Measurements from ENCODE around the gene TPSG1. TPM values are rescaled to one million over a fixed set of nuclear protein-coding genes. Genes with fewer than 3 reads are reported as not detected.
A peak's percentile ranks its signal among the peaks of the same experiment; 100 is the strongest.
"Not testable (repeated sequence)": the region's sequence is repeated elsewhere in the genome, so short reads cannot be mapped to it uniquely, and the experiment has no call there.

TPSG1 gene
- polyA plus RNA-seq, 3 donors: 0.10 to 0.45 (median 0.15) TPM

DNA sequence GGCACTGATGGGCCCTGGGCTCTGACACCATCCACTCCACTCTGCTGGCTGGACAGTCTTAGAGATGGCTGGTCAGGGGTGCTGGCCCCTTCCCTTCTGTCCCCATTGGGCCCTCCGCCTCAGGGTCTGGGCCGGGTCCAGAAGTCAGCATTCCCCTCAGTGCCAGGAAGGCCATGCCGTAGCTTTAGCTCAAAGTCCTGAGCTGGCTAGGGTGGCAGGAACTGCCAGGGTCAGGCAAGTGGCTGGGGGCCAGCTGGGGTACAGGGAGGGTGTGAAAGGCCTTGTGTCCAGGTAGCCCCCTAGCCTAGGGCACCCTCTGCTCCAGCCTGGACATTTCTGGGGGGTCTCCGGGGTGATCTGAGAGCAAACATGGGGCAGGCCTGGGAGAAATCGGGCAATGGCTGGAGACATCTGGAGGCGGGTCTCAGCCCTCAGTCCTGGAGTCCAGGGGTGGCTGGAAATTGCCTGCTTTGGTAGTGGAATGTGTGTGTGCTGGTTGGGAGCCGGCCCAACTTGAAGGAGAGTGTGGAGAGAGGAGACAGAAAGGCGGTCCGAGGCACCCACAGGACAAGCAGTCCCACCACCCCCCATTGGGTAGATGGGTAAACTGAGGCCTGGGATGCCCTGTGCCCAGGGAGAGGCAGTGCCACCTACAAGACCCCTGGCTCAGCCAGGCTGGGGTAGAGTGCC is 32.5 kb downstream of the TPSG1 start:
- 74 to 80% (median 77%) methylated on average over 9 of the region's 9 CpGs for WGBS, 3 donors
- H3K27ac ChIP-seq (ENCODE audit: low read depth, low read length): no peak overlapping the region

DNA sequence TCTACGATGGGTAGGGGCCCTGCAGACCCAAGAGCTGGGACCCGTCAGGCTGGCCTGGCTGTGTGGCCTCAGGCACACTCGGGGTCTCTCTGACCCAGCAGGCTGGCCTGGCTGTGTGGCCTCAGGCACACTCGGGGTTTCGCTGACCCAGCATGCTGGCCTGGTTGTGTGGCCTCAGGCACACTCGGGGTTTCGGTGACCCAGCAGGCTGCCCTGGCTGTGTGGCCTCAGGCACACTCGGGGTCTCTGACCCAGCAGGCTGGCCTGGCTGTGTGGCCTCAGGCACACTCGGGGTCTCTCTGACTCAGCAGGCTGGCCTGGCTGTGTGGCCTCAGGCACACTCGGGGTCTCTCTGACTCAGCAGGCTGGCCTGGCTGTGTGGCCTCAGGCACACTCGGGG is 34.3 kb downstream of the TPSG1 start:
- WGBS, 3 donors: 87 to 91% (median 87%) methylated on average over 11 of the region's 11 CpGs
- not testable (repeated sequence) for H3K27ac ChIP-seq (ENCODE audit: low read depth, low read length)

DNA sequence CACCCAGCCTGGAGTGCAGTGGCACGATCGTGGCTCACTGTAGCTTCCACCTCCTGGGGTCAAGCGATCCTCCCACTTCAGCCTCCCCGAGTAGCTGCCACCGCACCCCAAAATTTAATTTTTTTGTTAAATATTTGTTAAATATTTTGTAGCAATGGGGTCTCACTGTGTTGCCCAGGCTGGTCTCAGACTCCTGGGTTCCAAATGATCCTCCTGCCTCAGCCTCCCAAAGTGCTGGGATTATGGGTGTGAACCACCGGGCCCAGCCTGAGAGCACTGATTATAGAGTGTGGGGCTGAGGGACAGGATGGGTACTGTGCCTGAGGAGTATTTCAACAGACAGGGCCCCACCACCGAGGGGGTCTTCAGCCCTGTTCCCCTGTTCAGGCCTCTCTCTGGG is 35.6 kb downstream of the TPSG1 start:
- H3K27ac ChIP-seq (ENCODE audit: low read depth, low read length): no peak overlapping the region
- WGBS, 3 donors: 62 to 71% (median 70%) methylated on average over 7 of the region's 7 CpGs

DNA sequence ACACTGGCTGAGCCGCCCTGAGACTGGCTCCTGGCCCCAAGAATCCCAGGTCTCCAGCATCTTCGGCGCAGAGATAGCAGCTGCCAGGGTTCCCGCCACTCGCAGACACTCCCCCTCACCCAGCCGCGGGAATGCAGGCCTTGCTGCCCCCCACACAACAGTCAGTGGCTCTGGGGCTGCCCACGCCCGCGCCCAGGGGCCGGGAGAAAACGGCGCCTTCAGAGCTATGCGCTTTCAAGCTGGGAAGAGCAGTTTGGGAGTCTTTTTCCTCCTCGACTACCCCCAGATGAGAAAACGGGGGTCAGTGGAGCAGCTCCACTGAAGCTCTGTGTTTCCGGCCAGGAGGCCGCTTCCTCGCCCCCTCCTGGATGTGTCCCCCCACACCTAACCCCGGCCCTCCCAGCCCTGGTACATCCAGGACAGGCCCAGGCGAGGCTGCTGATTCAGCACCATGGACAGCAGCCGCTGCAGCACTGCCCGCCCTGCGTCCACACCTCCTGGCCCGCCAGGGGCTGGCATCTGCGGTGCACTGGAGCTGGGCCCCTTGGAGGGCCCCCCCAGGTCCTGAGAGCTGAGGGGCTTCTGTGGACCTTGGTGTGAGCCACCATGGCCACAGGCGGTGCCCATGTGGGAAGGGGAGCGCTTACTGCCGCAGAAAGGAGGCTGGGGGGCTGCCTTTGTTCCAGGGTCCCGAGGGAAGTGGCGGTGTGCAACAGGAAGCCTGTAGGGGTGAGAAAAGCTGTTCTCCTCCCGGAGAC is 36.5 kb downstream of the TPSG1 start:
- no peak overlapping the region for H3K27ac ChIP-seq (ENCODE audit: low read depth, low read length)
- WGBS, 3 donors: 39 to 42% (median 41%) methylated on average over 32 of the region's 32 CpGs

DNA sequence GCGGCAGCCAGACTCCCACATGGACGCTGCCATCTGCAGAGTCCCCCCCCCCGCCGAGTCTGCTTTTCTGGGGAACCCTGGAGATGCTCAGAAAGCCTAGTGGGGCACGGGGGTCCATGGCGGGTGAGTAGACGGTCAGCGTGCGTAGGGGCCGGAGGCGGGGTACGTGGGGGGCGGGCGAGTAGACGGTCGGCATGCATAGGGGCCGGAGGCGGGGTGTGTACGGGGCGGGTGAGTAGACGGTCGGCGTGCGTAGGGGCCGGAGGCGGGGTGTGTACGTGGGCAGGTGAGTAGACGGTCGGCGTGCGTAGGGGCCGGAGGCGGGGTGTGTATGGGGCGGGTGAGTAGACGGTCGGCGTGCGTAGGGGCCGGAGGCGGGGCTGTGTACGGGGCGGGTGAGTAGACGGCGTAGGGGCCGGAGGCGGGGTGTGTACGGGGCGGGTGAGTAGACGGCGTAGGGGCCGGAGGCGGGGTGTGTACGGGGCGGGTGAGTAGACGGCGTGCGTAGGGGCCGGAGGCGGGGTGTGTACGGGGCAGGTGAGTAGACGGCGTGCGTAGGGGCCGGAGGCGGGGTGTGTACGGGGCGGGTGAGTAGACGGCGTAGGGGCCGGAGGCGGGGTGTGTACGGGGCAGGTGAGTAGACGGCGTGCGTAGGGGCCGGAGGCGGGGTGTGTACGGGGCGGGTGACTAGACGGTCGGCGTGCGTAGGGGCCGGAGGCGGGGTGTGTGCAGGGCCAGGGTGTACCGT is 39.4 kb downstream of the TPSG1 start:
- not testable (repeated sequence) for H3K27ac ChIP-seq (ENCODE audit: low read depth, low read length)
- WGBS, 3 donors: 81 to 89% (median 86%) methylated on average over 31 to 77 of the region's 86 CpGs

DNA sequence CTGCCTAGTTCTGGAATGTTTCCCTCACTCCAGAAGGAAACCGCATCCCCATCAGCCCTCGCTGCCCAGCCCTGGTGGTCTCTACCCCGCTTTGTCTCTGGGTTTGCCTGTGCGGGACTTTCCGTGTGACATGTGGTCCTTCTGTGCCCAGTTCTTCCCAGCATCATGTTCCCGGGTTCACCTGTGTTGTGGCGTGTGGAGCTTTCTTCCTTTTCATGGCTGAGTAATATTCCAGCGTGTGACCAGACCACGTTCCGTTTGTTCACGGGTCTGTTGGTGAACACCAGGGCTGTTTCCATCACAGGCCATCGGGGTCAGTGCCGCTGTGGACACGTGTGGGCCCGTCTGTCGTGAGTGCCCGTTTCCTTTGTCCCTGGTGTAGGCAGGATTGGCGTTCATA is 40.1 kb downstream of the TPSG1 start:
- no peak overlapping the region for H3K27ac ChIP-seq (ENCODE audit: low read depth, low read length)
- 95 to 97% (median 97%) methylated on average over 18 of the region's 18 CpGs for WGBS, 3 donors

DNA sequence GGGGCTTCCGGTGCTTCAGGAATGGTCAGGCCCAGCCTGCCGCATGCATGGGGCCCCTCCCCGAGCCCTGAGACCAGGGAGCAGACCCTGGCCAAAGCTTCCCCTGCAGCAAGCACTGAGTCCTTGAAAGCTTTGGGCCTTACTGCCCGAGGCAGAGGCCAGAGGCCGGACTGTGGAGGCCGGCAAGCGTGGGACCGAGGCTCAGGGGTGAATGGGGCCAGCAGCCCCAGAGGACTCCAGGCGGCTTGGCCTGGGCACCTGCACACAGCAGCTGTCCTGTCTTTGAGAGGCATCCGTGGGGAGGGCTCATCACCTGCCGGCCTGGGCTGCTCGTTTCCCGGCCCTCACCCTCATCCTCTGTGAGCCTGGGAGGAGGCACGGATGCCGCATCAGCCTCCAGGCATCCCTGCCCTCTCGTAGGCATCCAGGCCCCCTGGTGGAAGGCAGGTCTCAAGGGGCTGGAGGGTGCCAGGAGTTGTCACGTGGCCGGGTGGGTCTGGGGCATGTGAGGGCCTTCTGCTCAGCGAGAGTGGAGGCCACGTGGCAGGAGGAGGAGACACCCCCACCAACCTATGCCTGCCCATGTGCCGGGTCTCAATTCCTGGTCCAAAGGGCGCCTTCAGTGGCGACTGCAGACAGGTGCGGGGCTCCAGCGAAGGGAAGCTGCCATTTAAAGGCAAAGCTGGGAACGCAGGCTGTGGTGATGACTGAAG is 40.8 kb downstream of the TPSG1 start:
- no peak overlapping the region for H3K27ac ChIP-seq (ENCODE audit: low read depth, low read length)
- 77 to 90% (median 86%) methylated on average over 25 to 26 of the region's 26 CpGs for WGBS, 3 donors

DNA sequence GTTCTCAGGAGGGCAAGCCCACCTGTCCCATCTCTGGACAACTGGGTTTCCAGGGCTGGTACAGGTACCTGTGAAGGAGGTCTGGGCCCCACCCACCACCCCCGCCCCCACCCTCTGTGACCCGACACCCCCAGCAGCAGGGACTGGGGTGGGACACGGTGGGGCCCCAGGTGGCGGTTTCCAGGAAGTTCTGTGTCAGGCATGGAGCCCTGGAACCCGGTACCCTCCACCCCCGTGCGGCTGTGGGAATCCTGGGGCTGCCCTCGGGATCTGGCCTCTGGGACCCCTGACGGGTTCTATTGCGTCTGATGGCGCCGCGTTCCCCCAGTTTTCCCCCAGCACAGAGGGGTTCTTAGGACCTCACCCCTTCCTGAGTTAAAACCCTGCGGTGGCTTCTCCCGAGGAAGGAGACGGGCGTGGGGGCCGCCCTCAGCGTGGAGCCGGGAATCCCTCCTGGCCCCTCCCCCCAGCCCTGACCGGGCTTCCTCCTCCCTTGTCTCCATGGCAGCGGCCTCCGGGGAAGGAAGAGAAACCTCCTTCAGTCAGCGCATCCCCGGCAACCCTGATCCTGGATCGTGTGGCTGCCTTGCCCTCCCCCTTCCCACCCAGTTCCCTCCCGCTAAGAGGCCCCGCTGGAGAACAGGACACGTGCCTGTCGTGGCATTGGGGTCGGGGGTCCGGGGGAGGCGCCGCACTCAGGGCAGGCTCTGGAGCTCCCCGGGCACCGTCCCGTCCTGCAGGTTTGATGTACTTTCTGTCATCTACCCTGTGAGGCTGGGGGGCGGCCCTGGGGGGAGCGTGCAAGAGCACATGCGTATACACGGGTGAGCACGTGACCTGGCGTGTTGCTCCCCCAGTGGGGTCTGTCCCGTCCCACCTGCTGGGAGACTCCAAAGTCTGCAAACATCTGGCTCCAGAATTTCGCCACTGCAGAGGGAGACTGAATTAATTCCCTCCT is 41.8 kb downstream of the TPSG1 start:
- 37 to 55% (median 46%) methylated on average over 38 to 43 of the region's 45 CpGs for WGBS, 3 donors
- no peak overlapping the region for H3K27ac ChIP-seq (ENCODE audit: low read depth, low read length)

DNA sequence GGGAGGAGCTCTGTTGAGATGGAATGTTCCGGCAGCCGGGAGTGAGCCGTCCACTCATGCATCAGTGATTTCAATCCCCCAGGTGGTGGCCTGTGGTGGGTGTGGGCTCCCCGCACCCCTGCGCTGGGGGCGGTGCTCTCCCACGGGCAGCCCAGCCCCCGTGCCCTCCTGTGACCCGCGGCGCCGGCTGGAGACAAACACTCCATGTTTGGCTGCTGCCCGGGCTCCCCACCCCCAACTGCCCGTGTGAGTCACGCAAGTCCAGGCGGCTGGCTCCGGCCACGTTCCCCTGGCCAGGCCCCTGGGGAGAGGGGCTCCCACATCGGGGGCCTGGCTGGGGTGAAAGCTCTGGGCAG is 42.8 kb downstream of the TPSG1 start:
- H3K27ac ChIP-seq (ENCODE audit: low read depth, low read length): no peak overlapping the region
- WGBS, 3 donors: 9 to 25% (median 18%) methylated on average over 13 to 19 of the region's 19 CpGs

DNA sequence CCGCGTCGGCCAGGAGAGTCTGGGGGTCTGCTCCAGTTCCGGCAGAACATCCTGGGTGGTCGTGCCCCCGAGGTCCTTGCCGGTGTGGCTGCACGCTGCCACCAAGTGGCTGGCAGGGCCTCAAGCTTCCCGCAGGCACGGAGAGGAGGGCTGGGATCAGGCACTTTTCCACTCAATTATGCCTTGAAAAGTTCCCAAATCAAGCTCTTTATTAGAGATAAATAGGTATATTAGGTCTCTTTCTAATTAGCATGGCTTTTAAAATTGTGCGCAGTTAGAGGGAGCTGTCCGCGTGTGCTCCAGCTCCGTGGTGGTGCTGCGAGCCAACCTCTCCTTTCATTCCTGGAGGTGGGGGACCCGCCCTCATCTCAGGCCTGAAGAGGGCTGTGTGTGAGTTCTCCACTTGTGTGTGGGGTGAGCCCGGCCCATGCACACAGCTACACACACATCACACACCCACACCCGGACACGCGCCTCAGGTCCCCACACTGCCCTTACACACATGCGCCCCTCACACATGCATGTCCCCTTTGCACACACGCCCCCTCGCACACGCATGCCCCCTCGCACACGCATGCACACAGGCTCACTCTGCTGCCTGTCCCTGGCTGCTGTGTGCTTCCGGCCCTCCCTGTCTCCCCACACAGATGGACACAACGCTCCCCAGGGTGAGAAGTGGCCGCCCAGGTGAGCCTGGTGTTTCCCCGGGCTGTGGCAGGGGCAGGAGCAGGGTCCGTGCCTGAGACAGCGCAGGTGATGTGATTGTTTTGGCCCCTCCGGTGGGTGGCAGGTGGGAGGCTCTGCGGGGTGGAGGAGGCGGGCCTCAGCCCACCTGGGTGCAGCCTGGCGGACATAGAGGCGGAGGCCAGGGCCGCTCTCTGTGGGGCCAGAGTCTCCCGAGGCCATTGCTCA is 43.4 kb downstream of the TPSG1 start:
- H3K27ac ChIP-seq (ENCODE audit: low read depth, low read length): no peak overlapping the region
- 51 to 53% (median 52%) methylated on average over 36 to 39 of the region's 39 CpGs for WGBS, 3 donors

DNA sequence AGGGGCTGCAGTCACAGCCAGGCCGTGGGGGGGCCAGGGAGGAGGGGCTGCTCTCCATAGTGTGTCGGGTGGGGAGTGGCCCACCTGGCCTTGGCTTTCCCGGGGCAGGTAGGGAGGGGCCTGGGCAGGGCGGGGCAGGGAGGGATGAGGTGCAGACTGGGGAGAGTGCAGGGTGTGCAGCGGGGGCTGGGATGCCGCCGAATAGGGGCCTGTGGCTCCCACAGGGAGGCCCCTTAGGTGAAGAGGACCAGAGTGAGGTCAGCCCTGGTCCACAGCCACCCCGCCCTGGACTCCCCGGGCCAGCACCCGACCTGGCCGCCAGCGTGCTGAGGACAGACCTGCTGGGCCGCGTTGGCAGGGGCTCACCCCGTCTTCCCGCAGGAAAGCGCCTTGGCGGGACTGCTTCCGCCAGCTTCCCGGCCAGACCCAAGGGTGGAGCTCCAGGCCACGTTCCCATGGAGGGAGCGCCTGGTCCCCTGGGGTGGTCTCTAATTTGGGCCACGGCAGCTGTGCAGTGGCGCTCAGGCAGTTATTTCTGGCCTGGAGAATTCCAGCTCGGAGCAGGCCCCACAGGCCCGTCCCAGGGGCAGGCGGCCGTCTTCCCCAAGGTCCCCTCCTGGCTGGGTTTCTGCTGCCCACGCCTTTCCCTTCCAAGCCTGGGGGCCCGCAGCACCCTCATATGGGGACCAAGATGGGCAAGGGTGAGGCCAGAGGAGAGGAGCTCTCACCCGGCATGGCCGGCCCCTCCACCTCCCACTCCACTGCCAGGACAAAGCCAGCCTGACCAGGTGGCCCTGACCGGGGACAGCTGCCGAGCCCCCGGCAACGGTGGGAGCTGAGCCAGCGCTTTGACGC is 44.3 kb downstream of the TPSG1 start:
- 50 to 68% (median 54%) methylated on average over 35 to 38 of the region's 38 CpGs for WGBS, 3 donors
- H3K27ac ChIP-seq (ENCODE audit: low read depth, low read length): peak overlapping the region; percentile 56

DNA sequence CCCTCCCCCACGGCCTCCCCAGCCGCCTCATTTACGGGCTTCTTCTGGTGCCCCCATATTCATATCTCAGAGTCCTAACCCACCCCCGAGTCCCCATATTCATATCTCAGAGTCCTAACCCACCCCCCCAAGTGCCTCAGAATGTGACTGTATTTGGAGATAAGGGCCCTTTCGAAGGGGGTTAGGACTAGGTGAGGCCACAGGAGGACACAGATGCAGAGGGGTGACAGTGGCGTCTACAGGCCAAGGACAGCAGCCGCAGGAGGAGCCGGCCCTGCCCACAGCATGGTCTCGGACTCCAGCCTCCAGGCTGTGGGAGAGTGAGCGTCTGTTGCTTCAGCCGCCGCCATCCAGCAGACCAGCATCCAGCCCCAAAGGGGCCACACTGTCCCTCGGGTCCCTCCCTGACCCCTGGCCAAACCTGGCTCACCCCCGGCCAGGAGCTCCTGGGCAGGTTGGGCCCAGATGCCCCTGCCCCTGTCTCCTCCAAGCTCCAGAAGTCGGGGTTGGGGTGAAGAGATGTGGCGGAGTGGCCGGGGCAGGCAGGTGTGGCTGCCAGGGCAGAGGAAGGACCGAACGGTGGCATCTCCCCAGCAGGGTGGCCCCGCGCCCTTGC is 46.7 kb downstream of the TPSG1 start:
- WGBS, 3 donors: 68 to 82% (median 75%) methylated on average over 17 to 21 of the region's 21 CpGs
- H3K27ac ChIP-seq (ENCODE audit: low read depth, low read length): no peak overlapping the region

DNA sequence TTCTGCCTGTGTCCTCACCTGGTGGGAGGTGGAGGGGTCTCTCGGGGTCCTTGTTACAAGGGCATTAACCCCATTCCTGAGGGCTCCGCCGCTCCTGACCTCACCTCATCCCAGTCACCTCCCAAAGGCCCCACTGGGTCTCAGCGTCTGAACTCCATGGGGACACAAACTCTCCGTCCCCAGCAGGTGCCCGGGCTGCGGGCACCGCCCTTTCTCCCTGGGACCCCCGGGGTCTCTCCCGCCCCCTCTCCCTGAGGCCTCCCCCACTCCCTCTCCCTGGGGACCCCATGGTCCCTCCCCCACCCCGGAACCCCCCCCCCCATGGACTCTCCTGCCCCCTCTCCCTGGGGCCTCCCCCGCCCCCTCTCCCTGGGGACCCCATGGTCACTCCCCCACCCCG is 47.3 kb downstream of the TPSG1 start:
- H3K27ac ChIP-seq (ENCODE audit: low read depth, low read length): no peak overlapping the region
- 80 to 83% (median 80%) methylated on average over 10 to 12 of the region's 13 CpGs for WGBS, 3 donors

DNA sequence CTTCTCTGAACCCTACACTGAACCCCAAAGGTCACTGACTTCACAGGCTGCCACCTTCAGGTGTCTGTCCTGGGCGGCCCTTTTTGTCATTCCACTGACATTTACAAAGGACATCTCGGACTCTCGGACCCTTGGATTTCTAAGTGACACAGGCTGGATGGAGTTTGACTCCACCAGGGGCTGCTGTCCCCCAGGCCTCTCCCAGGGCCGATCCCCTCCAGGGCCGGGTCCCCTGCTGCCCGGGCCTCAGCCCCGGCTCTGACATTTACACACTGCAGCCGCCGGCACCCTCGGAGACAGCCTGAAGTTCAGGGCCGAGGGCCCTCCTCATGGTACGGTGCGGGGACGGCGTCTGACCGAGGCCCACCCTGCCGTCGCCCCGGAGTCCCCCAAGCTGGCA is 48.0 kb downstream of the TPSG1 start:
- WGBS, 3 donors: 74 to 79% (median 78%) methylated on average over 16 to 19 of the region's 19 CpGs
- no peak overlapping the region for H3K27ac ChIP-seq (ENCODE audit: low read depth, low read length)

DNA sequence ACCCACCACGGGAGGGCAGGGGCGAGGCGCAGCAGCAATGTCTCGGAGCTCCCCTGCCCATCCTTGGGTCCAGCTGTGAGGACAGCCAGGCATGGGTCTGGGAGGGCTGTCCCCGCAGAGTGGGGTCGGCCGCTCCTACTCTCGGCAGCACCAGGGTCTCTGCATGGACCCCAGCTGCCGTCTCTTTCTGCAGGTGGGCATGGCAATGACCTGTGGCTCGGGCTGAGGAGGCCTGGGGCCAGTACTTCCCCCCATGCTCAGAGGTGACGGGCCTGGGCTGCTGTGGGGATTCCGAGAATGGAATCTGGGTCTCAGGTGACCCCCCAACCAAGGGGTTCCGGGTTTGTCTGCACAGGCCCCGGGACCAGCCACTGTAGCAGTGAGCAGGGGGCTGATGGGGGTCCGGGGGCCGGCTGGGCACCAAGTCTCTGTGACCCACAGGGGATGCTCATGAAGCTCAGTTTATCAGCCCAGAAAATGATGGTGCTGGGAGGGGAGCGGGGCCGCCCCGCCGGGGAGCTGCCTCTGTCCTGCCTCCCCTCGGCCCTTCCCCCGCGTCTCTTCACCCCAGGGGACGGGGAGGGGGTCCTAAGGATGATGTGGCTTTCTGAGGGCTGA is 48.7 kb downstream of the TPSG1 start:
- H3K27ac ChIP-seq (ENCODE audit: low read depth, low read length): no peak overlapping the region
- 80 to 81% (median 81%) methylated on average over 17 to 24 of the region's 24 CpGs for WGBS, 3 donors

Measured in adipose tissue (tissue), 3 donors.